ENCODE results near the gene ZBTB7B.
A peak's percentile ranks its signal among the peaks of the same experiment; 100 is the strongest.

The ZBTB7B gene

GRCh38 chr1:155000726-155001424 is 1.7 kb upstream of the ZBTB7B start:
- H3K4me3 Mint-ChIP-seq = peak overlapping the region; percentile 99
- ATAC-seq (ENCODE audit: low read depth) = peak; percentile 23
- no peaks in the 10 kb centered on the region for H3K27me3 Mint-ChIP-seq
- H3K27ac Mint-ChIP-seq = peak overlapping the region; percentile 86
- DNase-seq (ENCODE audit: low spot score in 2 of 2) = peak; percentile 62 to 85
- H3K36me3 Mint-ChIP-seq = no peaks in the 10 kb centered on the region
- H3K9me3 Mint-ChIP-seq = no peaks in the 10 kb centered on the region
- H3K4me1 Mint-ChIP-seq = peaks cover 41% of the 10 kb centered on the region

- DNase-seq (ENCODE audit: low spot score in 2 of 2) (no peak), ATAC-seq (ENCODE audit: low read depth) (no peak)
- H3K36me3 Mint-ChIP-seq = no peaks in the 10 kb centered on the region
- H3K4me3 Mint-ChIP-seq = peak overlapping the region; percentile 99
- H3K27me3 Mint-ChIP-seq = no peaks in the 10 kb centered on the region
- H3K27ac Mint-ChIP-seq = peak overlapping the region; percentile 86
- H3K9me3 Mint-ChIP-seq = no peaks in the 10 kb centered on the region
- peaks cover 40% of the 10 kb centered on the region for H3K4me1 Mint-ChIP-seq
These were observed 1.3 kb upstream of the ZBTB7B start for GRCh38 chr1:155001425-155001674.

GRCh38 chr1:155001675-155002463 is 733 bp upstream of the ZBTB7B start:
- H3K36me3 Mint-ChIP-seq = no peaks in the 10 kb centered on the region
- DNase-seq (ENCODE audit: low spot score in 2 of 2) = peak; percentile 90 to 98
- peak; percentile 75 for ATAC-seq (ENCODE audit: low read depth)
- H3K4me3 Mint-ChIP-seq = peak overlapping the region; percentile 99
- no peaks in the 10 kb centered on the region for H3K27me3 Mint-ChIP-seq
- peaks cover 45% of the 10 kb centered on the region for H3K4me1 Mint-ChIP-seq
- H3K27ac Mint-ChIP-seq = peak overlapping the region; percentile 86
- H3K9me3 Mint-ChIP-seq = no peaks in the 10 kb centered on the region

GRCh38 chr1:155003227-155003765 is 694 bp downstream of the ZBTB7B start:
- H3K9me3 Mint-ChIP-seq = no peaks in the 10 kb centered on the region
- ATAC-seq (ENCODE audit: low read depth) = no peak
- DNase-seq (ENCODE audit: low spot score in 2 of 2) = no peak

GRCh38 chr1:155003766-155004351 is 1.3 kb downstream of the ZBTB7B start:
- H3K4me3 Mint-ChIP-seq = peak overlapping the region; percentile 99
- DNase-seq (ENCODE audit: low spot score in 2 of 2) (no peak), ATAC-seq (ENCODE audit: low read depth) (no peak)
- H3K27ac Mint-ChIP-seq = peak overlapping the region; percentile 88
- H3K36me3 Mint-ChIP-seq = peaks cover 1% of the 10 kb centered on the region
- H3K27me3 Mint-ChIP-seq = no peaks in the 10 kb centered on the region
- peaks cover 44% of the 10 kb centered on the region for H3K4me1 Mint-ChIP-seq
- H3K9me3 Mint-ChIP-seq = no peaks in the 10 kb centered on the region

More at GRCh38 chr1:155003227-155003765, 694 bp downstream of the ZBTB7B start:
- peak overlapping the region; percentile 99 for H3K4me3 Mint-ChIP-seq
- H3K27ac Mint-ChIP-seq = peak overlapping the region; percentile 88
- no peaks in the 10 kb centered on the region for H3K27me3 Mint-ChIP-seq
- H3K4me1 Mint-ChIP-seq = peaks cover 43% of the 10 kb centered on the region
- H3K36me3 Mint-ChIP-seq = no peaks in the 10 kb centered on the region

- peak overlapping the region; percentile 88 for H3K27ac Mint-ChIP-seq
- peak overlapping the region; percentile 99 for H3K4me3 Mint-ChIP-seq
- ATAC-seq (ENCODE audit: low read depth) = no peak
- DNase-seq (ENCODE audit: low spot score in 2 of 2) = no peak
- H3K27me3 Mint-ChIP-seq = no peaks in the 10 kb centered on the region
- H3K36me3 Mint-ChIP-seq = peaks cover 2% of the 10 kb centered on the region
- H3K9me3 Mint-ChIP-seq = no peaks in the 10 kb centered on the region
- peaks cover 43% of the 10 kb centered on the region for H3K4me1 Mint-ChIP-seq
These were observed 1.9 kb downstream of the ZBTB7B start for GRCh38 chr1:155004352-155005075.

- H3K4me1 Mint-ChIP-seq = peaks cover 46% of the 10 kb centered on the region
- peaks cover 7% of the 10 kb centered on the region for H3K36me3 Mint-ChIP-seq
- no peaks in the 10 kb centered on the region for H3K9me3 Mint-ChIP-seq
- peak overlapping the region; percentile 99 for H3K4me3 Mint-ChIP-seq
- ATAC-seq (ENCODE audit: low read depth) (peak; percentile 27), DNase-seq (ENCODE audit: low spot score in 2 of 2) (peak in 1 of 2 donors; percentile 51)
- peak overlapping the region; percentile 88 for H3K27ac Mint-ChIP-seq
- H3K27me3 Mint-ChIP-seq = no peaks in the 10 kb centered on the region
These were observed 2.7 kb downstream of the ZBTB7B start for GRCh38 chr1:155005076-155006011.

GRCh38 chr1:155006601-155007101 is 4.0 kb downstream of the ZBTB7B start:
- DNase-seq (ENCODE audit: low spot score in 2 of 2) = no peak
- Mint-ChIP-seq H3K27me3 (no peaks in the 10 kb centered on the region), H3K4me1 (peaks cover 52% of the 10 kb centered on the region), H3K27ac (peak overlapping the region; percentile 88), H3K36me3 (peaks cover 7% of the 10 kb centered on the region), H3K4me3 (peak overlapping the region; percentile 72), H3K9me3 (no peaks in the 10 kb centered on the region)
- ATAC-seq (ENCODE audit: low read depth) = peak; percentile 28

GRCh38 chr1:155007251-155007828 is 4.7 kb downstream of the ZBTB7B start:
- no peak for DNase-seq (ENCODE audit: low spot score in 2 of 2)
- Mint-ChIP-seq H3K27me3 (no peaks in the 10 kb centered on the region), H3K36me3 (peaks cover 7% of the 10 kb centered on the region), H3K27ac (no peak overlapping the region), H3K9me3 (no peaks in the 10 kb centered on the region), H3K4me3 (no peak overlapping the region), H3K4me1 (peaks cover 56% of the 10 kb centered on the region)
- ATAC-seq (ENCODE audit: low read depth) = no peak

GRCh38 chr1:155008015-155008941 is 5.7 kb downstream of the ZBTB7B start:
- peaks cover 7% of the 10 kb centered on the region for H3K36me3 Mint-ChIP-seq
- H3K27ac Mint-ChIP-seq = no peak overlapping the region
- DNase-seq (ENCODE audit: low spot score in 2 of 2) (no peak), ATAC-seq (ENCODE audit: low read depth) (no peak)
- H3K4me1 Mint-ChIP-seq = peaks cover 63% of the 10 kb centered on the region
- H3K9me3 Mint-ChIP-seq = no peaks in the 10 kb centered on the region
- H3K4me3 Mint-ChIP-seq = no peak overlapping the region
- no peaks in the 10 kb centered on the region for H3K27me3 Mint-ChIP-seq

GRCh38 chr1:155009221-155009711 is 6.7 kb downstream of the ZBTB7B start:
- ATAC-seq (ENCODE audit: low read depth) = no peak
- peak overlapping the region; percentile 44 for H3K4me3 Mint-ChIP-seq
- H3K27ac Mint-ChIP-seq = no peak overlapping the region
- no peaks in the 10 kb centered on the region for H3K9me3 Mint-ChIP-seq
- peaks cover 66% of the 10 kb centered on the region for H3K4me1 Mint-ChIP-seq
- no peak for DNase-seq (ENCODE audit: low spot score in 2 of 2)
- no peaks in the 10 kb centered on the region for H3K27me3 Mint-ChIP-seq
- H3K36me3 Mint-ChIP-seq = peaks cover 7% of the 10 kb centered on the region

GRCh38 chr1:155009742-155010141 is 7.1 kb downstream of the ZBTB7B start:
- Mint-ChIP-seq H3K4me3 (peak overlapping the region; percentile 44), H3K36me3 (peaks cover 7% of the 10 kb centered on the region), H3K4me1 (peaks cover 64% of the 10 kb centered on the region), H3K27ac (no peak overlapping the region), H3K27me3 (no peaks in the 10 kb centered on the region), H3K9me3 (no peaks in the 10 kb centered on the region)
- ATAC-seq (ENCODE audit: low read depth) (no peak), DNase-seq (ENCODE audit: low spot score in 2 of 2) (no peak)
